CD8-positive, alpha-beta memory T cell (primary cell): ENCODE results near the gene BICDL1. TPM values are rescaled to one million over a fixed set of nuclear protein-coding genes. Genes with fewer than 3 reads are reported as not detected.
A peak's percentile ranks its signal among the peaks of the same experiment; 100 is the strongest.

Experiments used
- CTCF ChIA-PET: fragments of 350-600 bp; sonication (Branson Sonifier 250); formaldehyde crosslinking; loops from one replicate; lab custom pipeline; 2021; ENCODE audit warnings: antibody characterized with exemption; lab: Charles Lee
- POLR2A ChIA-PET: fragments of 350-600 bp; sonication (Branson Sonifier 250); formaldehyde crosslinking; loops from one replicate; lab custom pipeline; 2021; ENCODE audit warnings: antibody characterized with exemption; lab: Charles Lee
- DNase-seq, 5 donors: peaks; one replicate each; pipeline versions ENCODE4 v3.0.0 to v3.0.0-alpha.2; 2020 to 2022; ENCODE audit warnings: mixed read lengths in 1 of 5
- H3K27ac ChIP-seq: one replicate; pipeline ENCODE4 v1.7.0; 2013; ENCODE audit warnings: low read depth, mild to moderate bottlenecking, low read length, moderate library complexity
- H3K27me3 ChIP-seq: 2 replicates; pipeline ENCODE4 v1.7.0; 2013; ENCODE audit warnings: low read length, mild to moderate bottlenecking; ENCODE audit not compliant: insufficient read depth, poor library complexity, severe bottlenecking
- H3K36me3 ChIP-seq: 2 replicates; pipeline ENCODE4 v1.7.0; 2013; ENCODE audit warnings: mild to moderate bottlenecking, low read length, moderate library complexity; ENCODE audit not compliant: insufficient read depth
- H3K4me1 ChIP-seq: 2 replicates; pipeline ENCODE4 v1.7.0; 2013; ENCODE audit warnings: mild to moderate bottlenecking, low read length, moderate library complexity; ENCODE audit not compliant: insufficient read depth
- H3K4me3 ChIP-seq: 2 replicates; pipeline ENCODE4 v1.7.0; 2013; ENCODE audit warnings: mild to moderate bottlenecking, low read length
- H3K9me3 ChIP-seq: 2 replicates; pipeline ENCODE4 v1.7.0; 2013; ENCODE audit warnings: mild to moderate bottlenecking, low read length
- H3K27ac Mint-ChIP-seq, 8 donors: one replicate each; pipeline ENCODE4 v1.8.0; 2020 to 2021; ENCODE audit warnings: mixed read lengths in 8 of 8, mild to moderate bottlenecking in 6 of 8, inconsistent platforms in 3 of 8, moderate library complexity in 3 of 8
- H3K27me3 Mint-ChIP-seq, 2 donors: one replicate each; pipeline ENCODE4 v1.8.0; 2020 to 2021; ENCODE audit warnings: mixed read lengths in 2 of 2, mild to moderate bottlenecking in 1 of 2, moderate library complexity in 1 of 2
- H3K36me3 Mint-ChIP-seq, 3 donors: one replicate each; pipeline ENCODE4 v1.8.0; 2020 to 2021; ENCODE audit warnings: mixed read lengths in 3 of 3, inconsistent platforms in 1 of 3, mild to moderate bottlenecking in 1 of 3
- H3K4me1 Mint-ChIP-seq, 3 donors: one replicate each; pipeline ENCODE4 v1.8.0; 2020 to 2021; ENCODE audit warnings: mixed read lengths in 3 of 3, inconsistent platforms in 1 of 3, mild to moderate bottlenecking in 1 of 3
- H3K4me3 Mint-ChIP-seq, 7 donors: one replicate each; pipeline ENCODE4 v1.8.0; 2020 to 2021; ENCODE audit warnings: mixed read lengths in 7 of 7, mild to moderate bottlenecking in 6 of 7, moderate library complexity in 4 of 7, inconsistent platforms in 2 of 7
- H3K9me3 Mint-ChIP-seq, 5 donors: one replicate each; pipeline ENCODE4 v1.8.0; 2020 to 2022; ENCODE audit warnings: mixed read lengths in 5 of 5, mild to moderate bottlenecking in 3 of 5, moderate library complexity in 2 of 5, inconsistent platforms in 1 of 5
- polyA plus RNA-seq: library from polyadenylated mRNA; unstranded; fragments of 300-500 nt; fragmentation: Illumina TruSeq; gene quantifications from one replicate; pipeline ENCODE4 v1.2.3, GENCODE V29; 2021
- total RNA-seq, 2 experiments: library from RNA; stranded (reverse); gene quantifications; one replicate each; pipeline ENCODE4 v1.2.3, GENCODE V29; 2021

BICDL1 gene
- total and polyA plus RNA-seq, 3 experiments from 2014 or later, result 7.4 to 109 (median 106) TPM

DNA sequence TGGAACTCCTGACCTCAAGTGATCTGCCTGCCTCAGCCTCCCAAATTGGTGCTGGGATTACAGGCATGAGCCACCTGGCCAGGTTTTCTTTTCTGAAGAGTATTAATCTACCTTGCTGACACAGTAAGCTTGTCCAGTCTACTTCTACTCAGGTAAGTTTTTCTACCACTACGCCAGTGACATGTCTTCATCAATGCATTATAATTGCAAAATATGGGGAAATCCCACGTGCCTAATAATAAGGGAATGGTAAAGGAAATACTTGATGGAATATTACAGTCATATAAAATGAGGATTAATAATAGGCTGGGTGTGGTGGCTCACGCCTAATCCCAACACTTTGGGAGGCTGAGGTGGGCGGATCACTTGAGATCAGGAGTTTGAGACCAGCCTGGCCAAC is 65.3 kb downstream of the BICDL1 start:
- CTCF ChIA-PET, result no interaction called here
- POLR2A ChIA-PET, result no interaction called here
- no peak for DNase-seq
- Mint-ChIP-seq H3K4me1 (peaks cover 13 to 32% (median 32%) of the 10 kb centered on the region in 3 donors), H3K36me3 (peaks cover 15 to 29% (median 17%) of the 10 kb centered on the region in 3 donors), H3K4me3 (no peak overlapping the region), H3K27me3 (no peaks in the 10 kb centered on the region), H3K27ac (no peak overlapping the region), H3K9me3 (peaks cover 0 to 1% (median 0%) of the 10 kb centered on the region in 5 donors)
- Histone ChIP-seq H3K27ac (no peak overlapping the region), H3K9me3 (no peaks in the 10 kb centered on the region), H3K4me3 (no peak overlapping the region), H3K27me3 (no peaks in the 10 kb centered on the region), H3K36me3 (no peaks in the 10 kb centered on the region), H3K4me1 (no peaks in the 10 kb centered on the region)

DNA sequence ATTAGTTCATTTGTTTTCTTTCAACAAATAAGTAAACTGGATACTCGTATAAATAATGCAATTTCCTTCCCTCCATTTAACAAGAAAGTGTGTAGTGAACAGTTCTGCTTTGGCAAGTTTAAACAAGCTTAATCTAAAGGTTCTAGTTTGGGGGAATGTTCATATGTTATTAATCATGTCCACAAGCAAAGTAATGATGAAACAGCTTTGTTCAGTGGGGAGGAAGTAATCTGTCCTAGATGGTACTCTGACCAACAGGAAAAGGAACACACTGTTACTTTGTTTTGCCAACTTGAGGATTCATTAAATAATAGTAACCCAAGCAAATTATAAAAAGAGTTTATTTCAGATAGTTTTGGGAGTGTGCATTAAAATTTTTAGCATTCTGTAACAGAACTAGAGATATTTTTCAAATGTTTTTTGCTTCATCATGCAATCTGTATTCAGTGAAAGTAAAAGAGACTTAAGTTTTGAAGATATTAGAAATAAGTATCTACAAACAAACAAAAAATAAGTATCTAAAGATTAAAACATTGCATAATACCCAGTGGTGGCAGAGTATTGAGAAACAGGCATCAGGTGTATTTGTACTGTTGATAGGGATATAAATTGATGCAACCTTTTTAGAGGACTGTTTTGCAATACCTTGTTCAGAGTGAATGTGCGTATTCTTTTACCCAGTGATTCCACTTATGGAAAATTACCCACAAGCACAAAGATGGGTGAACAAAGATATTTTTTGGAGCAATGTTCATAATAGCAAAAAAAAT is 66.4 kb downstream of the BICDL1 start:
- H3K27ac ChIP-seq, result no peak overlapping the region
- peaks cover 0 to 1% (median 0%) of the 10 kb centered on the region in 5 donors for H3K9me3 Mint-ChIP-seq
- ChIA-PET POLR2A (no interaction called here), CTCF (no interaction called here)
- H3K36me3 Mint-ChIP-seq, result peaks cover 15 to 32% (median 17%) of the 10 kb centered on the region in 3 donors
- no peaks in the 10 kb centered on the region for H3K27me3 ChIP-seq
- no peak overlapping the region for H3K4me3 Mint-ChIP-seq
- H3K4me1 ChIP-seq, result no peaks in the 10 kb centered on the region
- H3K4me1 Mint-ChIP-seq, result peaks cover 11 to 29% (median 24%) of the 10 kb centered on the region in 3 donors
- no peak for DNase-seq
- peak overlapping the region in 3 of 8 donors; percentile 32 to 58 (median 54) for H3K27ac Mint-ChIP-seq
- H3K36me3 ChIP-seq, result no peaks in the 10 kb centered on the region
- no peak overlapping the region for H3K4me3 ChIP-seq
- no peaks in the 10 kb centered on the region for H3K27me3 Mint-ChIP-seq
- H3K9me3 ChIP-seq, result no peaks in the 10 kb centered on the region

DNA sequence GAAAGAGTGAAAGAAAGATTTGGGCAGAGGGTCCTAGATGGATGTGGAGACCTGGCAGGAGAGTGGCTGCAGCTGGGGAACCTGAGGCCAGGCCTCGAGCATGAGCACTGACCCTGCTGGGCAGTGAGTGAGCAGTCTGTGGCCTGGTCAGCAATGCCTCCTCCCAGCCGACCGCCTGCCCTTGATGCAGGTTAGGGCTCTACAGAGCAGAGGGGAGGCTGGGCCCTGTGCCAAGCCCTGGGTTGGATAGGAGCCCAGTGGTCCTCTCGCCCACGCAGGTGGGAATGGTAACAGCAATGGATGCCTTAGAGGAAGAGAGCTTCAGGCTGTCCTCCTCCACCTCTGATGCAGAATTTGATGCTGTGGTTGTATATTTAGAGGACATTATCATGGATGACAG is 67.7 kb downstream of the BICDL1 start:
- CTCF ChIA-PET, result no interaction called here
- Mint-ChIP-seq H3K4me1 (peaks cover 8 to 28% (median 21%) of the 10 kb centered on the region in 3 donors), H3K4me3 (no peak overlapping the region), H3K36me3 (peaks cover 15 to 40% (median 16%) of the 10 kb centered on the region in 3 donors), H3K27me3 (no peaks in the 10 kb centered on the region), H3K27ac (peak overlapping the region in 1 of 8 donors; percentile 61), H3K9me3 (peaks cover 0 to 1% (median 0%) of the 10 kb centered on the region in 5 donors)
- no peak overlapping the region for H3K27ac ChIP-seq
- DNase-seq, result no peak
- H3K27me3 ChIP-seq, result no peaks in the 10 kb centered on the region
- no peaks in the 10 kb centered on the region for H3K9me3 ChIP-seq
- no peaks in the 10 kb centered on the region for H3K4me1 ChIP-seq
- H3K4me3 ChIP-seq, result no peak overlapping the region
- POLR2A ChIA-PET, result no interaction called here
- H3K36me3 ChIP-seq, result no peaks in the 10 kb centered on the region

GRCh38 chr12:120060196-120060595 is 71.2 kb downstream of the BICDL1 start:
- Mint-ChIP-seq H3K9me3 (no peaks in the 10 kb centered on the region), H3K27ac (peak overlapping the region in 2 of 8 donors; percentile 11 to 32)
- POLR2A ChIA-PET, result interaction anchor here (0.8 kb wide), 1 partner anchor 21 kb away, joined by 3 read pairs; no protein-coding TSS in a partner anchor

DNA sequence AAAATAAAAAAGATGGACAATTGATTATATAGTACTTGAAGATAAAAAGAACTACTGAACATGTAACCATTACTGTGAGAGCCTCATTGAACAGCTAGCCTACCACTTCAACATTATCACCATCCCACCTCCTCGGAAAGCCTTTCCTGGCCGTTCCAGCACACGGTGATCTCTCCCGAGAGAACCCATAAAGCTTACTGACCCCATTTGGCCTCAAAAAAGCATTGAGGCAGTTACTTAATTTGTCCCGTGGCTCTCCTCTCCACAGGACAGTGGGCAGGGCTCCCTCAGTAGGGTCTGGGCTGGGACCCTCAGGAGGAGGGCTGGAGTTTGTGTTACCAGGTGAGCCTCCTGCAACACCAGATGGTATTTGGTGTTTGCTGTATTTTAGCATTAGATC is 71.7 kb downstream of the BICDL1 start:
- ChIA-PET CTCF (no interaction called here), POLR2A (no interaction called here)
- Mint-ChIP-seq H3K36me3 (peaks cover 0 to 60% (median 18%) of the 10 kb centered on the region in 3 donors), H3K9me3 (no peaks in the 10 kb centered on the region), H3K4me3 (peak overlapping the region in 1 of 7 donors; percentile 8), H3K27me3 (no peaks in the 10 kb centered on the region), H3K27ac (peak overlapping the region in 3 of 8 donors; percentile 11 to 48 (median 23)), H3K4me1 (peaks cover 2 to 11% (median 9%) of the 10 kb centered on the region in 3 donors)
- H3K4me1 ChIP-seq, result no peaks in the 10 kb centered on the region
- no peak overlapping the region for H3K27ac ChIP-seq
- H3K27me3 ChIP-seq, result no peaks in the 10 kb centered on the region
- no peak overlapping the region for H3K4me3 ChIP-seq
- H3K36me3 ChIP-seq, result peaks cover 18% of the 10 kb centered on the region
- no peak for DNase-seq
- no peaks in the 10 kb centered on the region for H3K9me3 ChIP-seq

More at GRCh38 chr12:120060196-120060595, 71.2 kb downstream of the BICDL1 start:
- Histone ChIP-seq H3K4me1 (no peaks in the 10 kb centered on the region), H3K36me3 (peaks cover 13% of the 10 kb centered on the region), H3K27me3 (no peaks in the 10 kb centered on the region), H3K27ac (no peak overlapping the region), H3K9me3 (no peaks in the 10 kb centered on the region), H3K4me3 (no peak overlapping the region)
- CTCF ChIA-PET, result no interaction called here
- DNase-seq, result no peak
- no peaks in the 10 kb centered on the region for H3K27me3 Mint-ChIP-seq
- H3K4me1 Mint-ChIP-seq, result peaks cover 2 to 12% (median 11%) of the 10 kb centered on the region in 3 donors
- peaks cover 0 to 56% (median 18%) of the 10 kb centered on the region in 3 donors for H3K36me3 Mint-ChIP-seq
- no peak overlapping the region for H3K4me3 Mint-ChIP-seq

- Mint-ChIP-seq H3K4me1 (peaks cover 2 to 11% (median 9%) of the 10 kb centered on the region in 3 donors), H3K27ac (peak overlapping the region in 4 of 8 donors; percentile 22 to 61 (median 42)), H3K27me3 (no peaks in the 10 kb centered on the region), H3K36me3 (peaks cover 0 to 70% (median 18%) of the 10 kb centered on the region in 3 donors), H3K9me3 (no peaks in the 10 kb centered on the region), H3K4me3 (no peak overlapping the region)
- H3K27me3 ChIP-seq, result no peaks in the 10 kb centered on the region
- POLR2A ChIA-PET, result no interaction called here
- CTCF ChIA-PET, result no interaction called here
- H3K36me3 ChIP-seq, result peaks cover 22% of the 10 kb centered on the region
- no peak overlapping the region for H3K4me3 ChIP-seq
- no peak overlapping the region for H3K27ac ChIP-seq
- H3K9me3 ChIP-seq, result no peaks in the 10 kb centered on the region
- no peak for DNase-seq
- no peaks in the 10 kb centered on the region for H3K4me1 ChIP-seq
Measured at GRCh38 chr12:120061575-120062214, 72.7 kb downstream of the BICDL1 start.

GRCh38 chr12:120062976-120063579 is 74.0 kb downstream of the BICDL1 start:
- POLR2A ChIA-PET, result no interaction called here
- no peak for DNase-seq
- Histone ChIP-seq H3K27me3 (no peaks in the 10 kb centered on the region), H3K4me3 (no peak overlapping the region), H3K4me1 (no peaks in the 10 kb centered on the region), H3K27ac (no peak overlapping the region), H3K9me3 (no peaks in the 10 kb centered on the region), H3K36me3 (peaks cover 22% of the 10 kb centered on the region)
- CTCF ChIA-PET, result interaction anchor here (1.3 kb wide), 1 partner anchor 56 kb away, joined by 4 read pairs; no protein-coding TSS in a partner anchor
- Mint-ChIP-seq H3K4me3 (no peak overlapping the region), H3K9me3 (no peaks in the 10 kb centered on the region), H3K4me1 (peaks cover under 1 to 12% (median 9%) of the 10 kb centered on the region in 3 donors), H3K36me3 (peaks cover 0 to 80% (median 17%) of the 10 kb centered on the region in 3 donors), H3K27me3 (no peaks in the 10 kb centered on the region), H3K27ac (peak overlapping the region in 1 of 8 donors; percentile 11)
